ENCODE results near the gene ZNF726.

DNA sequence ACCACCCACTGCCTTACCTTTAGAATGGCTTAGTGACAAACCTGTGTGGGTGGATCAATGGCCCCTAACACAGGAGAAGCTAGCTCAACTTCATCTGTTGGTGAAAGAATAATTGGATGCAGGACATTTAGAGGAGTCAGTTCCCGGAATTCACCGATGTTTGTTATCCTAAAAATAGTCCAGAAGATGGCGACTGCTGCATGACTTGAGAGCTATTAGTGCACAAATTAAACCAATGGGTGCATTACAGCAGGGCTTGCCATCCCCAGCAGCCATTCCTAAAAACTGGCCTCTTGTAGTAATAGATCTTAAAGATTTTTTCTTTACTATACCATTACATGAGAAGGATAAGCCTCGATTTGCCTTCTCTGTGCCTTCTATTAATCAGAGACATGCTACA lies 46.8 kb upstream of the ZNF726 start:
- TF ChIP-seq POLR2AphosphoS5 (IDR thresholded peaks at IDR 0.05; ENCODE audit: insufficient read depth, low read depth, low read length) (no peak), CTCF (IDR thresholded peaks at IDR 0.05; ENCODE audit: extremely low read depth in 1 of 2, insufficient read depth in 1 of 2, low read depth in 1 of 2, low read length in 2 of 2) (no peak), POLR2A (IDR thresholded peaks at IDR 0.05; ENCODE audit: low read depth, low read length) (no peak), GATA2 (IDR thresholded peaks at IDR 0.05; ENCODE audit: insufficient read depth, insufficient read length, low read depth, low read length) (no peak), EZH2 (IDR thresholded peaks at IDR 0.05; ENCODE audit: borderline replicate concordance, low read depth, low read length, severe bottlenecking) (no peak)

Measured in endothelial cell of umbilical vein (primary cell).